Measurements from ENCODE around the gene AIG1.
A peak's percentile ranks its signal among the peaks of the same experiment; 100 is the strongest.
"Not testable (repeated sequence)": the region's sequence is repeated elsewhere in the genome, so short reads cannot be mapped to it uniquely, and the experiment has no call there.

Gene AIG1

GRCh38 chr6:143267760-143268159 is 207.1 kb downstream of the AIG1 start:
- no peak for DNase-seq

GRCh38 chr6:143268439-143268838 is 207.8 kb downstream of the AIG1 start:
- DNase-seq, result no peak

- no peak for DNase-seq
These were observed 209.3 kb downstream of the AIG1 start for GRCh38 chr6:143270026-143270425.

GRCh38 chr6:143271024-143271423 is 210.3 kb downstream of the AIG1 start:
- peak in 10 of 56 donors; percentile 2 to 26 (median 4) for DNase-seq

GRCh38 chr6:143276436-143276835 is 215.7 kb downstream of the AIG1 start:
- peak in 1 of 56 donors; percentile 4 for DNase-seq

- peak in 1 of 56 donors; percentile 1 for DNase-seq
These were observed 218.7 kb downstream of the AIG1 start for GRCh38 chr6:143279385-143279784.

- DNase-seq, result no peak
These were observed 223.4 kb downstream of the AIG1 start for GRCh38 chr6:143283887-143284645.

- no peak for DNase-seq
These were observed 225.6 kb downstream of the AIG1 start for GRCh38 chr6:143286251-143286795.

- DNase-seq, result no peak
These were observed 228.2 kb downstream of the AIG1 start for GRCh38 chr6:143288923-143289322.

- no peak for DNase-seq
These were observed 229.5 kb downstream of the AIG1 start for GRCh38 chr6:143290206-143290605.

GRCh38 chr6:143293523-143293922 is 232.8 kb downstream of the AIG1 start:
- DNase-seq, result no peak

- DNase-seq, result no peak
These were observed 233.7 kb downstream of the AIG1 start for GRCh38 chr6:143294265-143294860.

GRCh38 chr6:143295932-143296331 is 235.2 kb downstream of the AIG1 start:
- DNase-seq, result no peak

GRCh38 chr6:143298071-143298470 is 237.4 kb downstream of the AIG1 start:
- peak in 1 of 56 donors; percentile 3 for DNase-seq

GRCh38 chr6:143299253-143300166 is 238.8 kb downstream of the AIG1 start:
- no peak for DNase-seq

GRCh38 chr6:143301188-143301587 is 240.5 kb downstream of the AIG1 start:
- no peak for DNase-seq

GRCh38 chr6:143307760-143308159 is 247.1 kb downstream of the AIG1 start:
- not testable (repeated sequence) for DNase-seq

- DNase-seq, result no peak
These were observed 252.5 kb downstream of the AIG1 start for GRCh38 chr6:143313163-143313562.

- DNase-seq, result no peak
These were observed 260.9 kb downstream of the AIG1 start for GRCh38 chr6:143321491-143322086.

- no peak for DNase-seq
These were observed 261.7 kb downstream of the AIG1 start for GRCh38 chr6:143322386-143322785.
